Smooth muscle cell (in vitro differentiated cells): ENCODE data around the gene GADD45GIP1. TPM values are rescaled to one million over a fixed set of nuclear protein-coding genes. Genes with fewer than 3 reads are reported as not detected.

Experiments
- DNase-seq: peaks from one replicate; lab custom pipeline; 2025; ENCODE audit not compliant: unreplicated experiment; lab: John Stamatoyannopoulos, UW
- H2AFZ ChIP-seq: fragments of 200-600 bp; sonication (generic); 2 replicates; pipeline ENCODE4 v1.6.0; 2016; ENCODE audit warnings: antibody characterized with exemption, low read depth, mild to moderate bottlenecking
- H3F3A ChIP-seq: fragments of 200-600 bp; sonication (generic); 2 replicates; pipeline ENCODE4 v1.6.0; 2017; ENCODE audit warnings: antibody characterized with exemption, low read depth
- H3K27ac ChIP-seq: fragments of 200-600 bp; sonication (generic); 2 replicates; pipeline ENCODE4 v1.5.1; 2016; ENCODE audit warnings: low read depth, mild to moderate bottlenecking
- H3K27me3 ChIP-seq: fragments of 200-600 bp; sonication (generic); 2 replicates; pipeline ENCODE4 v1.6.1; 2016; ENCODE audit warnings: low read depth, mild to moderate bottlenecking
- H3K36me3 ChIP-seq: fragments of 200-600 bp; sonication (generic); 2 replicates; pipeline ENCODE4 v1.5.1; 2016; ENCODE audit warnings: low read depth
- H3K4me1 ChIP-seq: fragments of 200-600 bp; sonication (generic); 2 replicates; pipeline ENCODE4 v1.5.1; 2016; ENCODE audit warnings: low read depth
- H3K4me2 ChIP-seq: fragments of 200-600 bp; sonication (generic); 2 replicates; pipeline ENCODE4 v1.6.0; 2016; ENCODE audit warnings: mild to moderate bottlenecking
- H3K4me3 ChIP-seq: fragments of 200-600 bp; sonication (generic); 2 replicates; pipeline ENCODE4 v1.5.1; 2016; ENCODE audit warnings: mild to moderate bottlenecking
- H3K79me2 ChIP-seq: fragments of 200-600 bp; sonication (generic); 2 replicates; pipeline ENCODE4 v1.6.0; 2016; ENCODE audit warnings: low read depth, mild to moderate bottlenecking
- H3K9ac ChIP-seq: fragments of 200-600 bp; sonication (generic); 2 replicates; pipeline ENCODE4 v1.6.0; 2016; ENCODE audit warnings: low read depth
- H3K9me3 ChIP-seq: fragments of 200-600 bp; sonication (generic); replicated peaks from 2 replicates; pipeline ENCODE4 v1.5.1; 2016; ENCODE audit warnings: low read depth
- H4K20me1 ChIP-seq: fragments of 200-600 bp; sonication (generic); 2 replicates; pipeline ENCODE4 v1.6.0; 2016; ENCODE audit warnings: low read depth
- WGBS: methylation state at CpG from one replicate; pipeline ENCODE4 v1.1.7; 2016; ENCODE audit warnings: low lambda C conversion rate; 5-methylcytosine and 5-hydroxymethylcytosine counted together
- polyA plus RNA-seq: library from polyadenylated mRNA; unstranded; fragments of >200 nt; fragmentation: Nextera tagmentation; extraction: Ambion mirVana; gene quantifications from 2 replicates; pipeline ENCODE4 v1.2.1, GENCODE V29; 2016
- total RNA-seq: library from RNA; depleted of rRNA; stranded (reverse); fragments of >200 nt; gene quantifications from 2 replicates; pipeline ENCODE4 v1.2.3, GENCODE V29; 2014
- TF ChIP-seq, protein P1 (sequence below): fragments of 200-600 bp; sonication (generic); IDR thresholded peaks from 2 replicates; pipeline ENCODE4 v1.5.1; 2017; ENCODE audit warnings: borderline replicate concordance, mild to moderate bottlenecking, antibody characterized with exemption; ENCODE audit not compliant: insufficient read depth, poor library complexity, severe bottlenecking

The GADD45GIP1 gene
- total and polyA plus RNA-seq, 2 experiments from 2014 or later = 51.5 to 152 TPM

DNA sequence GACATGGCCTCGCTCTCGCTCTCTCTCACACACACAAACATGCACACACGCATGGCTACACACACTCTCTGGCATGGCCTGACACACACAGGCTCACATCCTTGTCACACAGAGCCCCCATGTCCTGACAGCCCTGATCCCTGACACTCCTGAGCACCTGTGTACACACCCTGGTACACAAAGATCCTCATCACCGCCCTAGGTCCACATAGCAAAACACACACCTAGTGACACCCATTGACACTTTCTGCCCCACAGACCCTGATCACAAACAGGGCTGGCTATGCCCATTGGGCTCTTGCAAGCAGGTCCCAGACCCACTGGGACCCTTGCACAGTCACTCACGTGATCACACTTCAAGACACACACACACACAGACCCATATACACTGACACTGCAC is 34.3 kb upstream of the GADD45GIP1 start:
- DNase-seq = no peak
- H3K9ac ChIP-seq = no peak overlapping the region
- H3K4me1 ChIP-seq = no peaks in the 10 kb centered on the region
- no peaks in the 10 kb centered on the region for H3K36me3 ChIP-seq
- H3K79me2 ChIP-seq = no peaks in the 10 kb centered on the region
- no peak overlapping the region for H3K4me3 ChIP-seq
- peaks cover 40% of the 10 kb centered on the region for H3K27me3 ChIP-seq
- no peaks in the 10 kb centered on the region for H4K20me1 ChIP-seq
- no peaks in the 10 kb centered on the region for H3F3A ChIP-seq
- H2AFZ ChIP-seq = no peak overlapping the region
- H3K9me3 ChIP-seq = no peaks in the 10 kb centered on the region
- 95% methylated on average over 5 of the region's 5 CpGs for WGBS
- H3K27ac ChIP-seq = no peak overlapping the region
- TF ChIP-seq, protein P1, sequence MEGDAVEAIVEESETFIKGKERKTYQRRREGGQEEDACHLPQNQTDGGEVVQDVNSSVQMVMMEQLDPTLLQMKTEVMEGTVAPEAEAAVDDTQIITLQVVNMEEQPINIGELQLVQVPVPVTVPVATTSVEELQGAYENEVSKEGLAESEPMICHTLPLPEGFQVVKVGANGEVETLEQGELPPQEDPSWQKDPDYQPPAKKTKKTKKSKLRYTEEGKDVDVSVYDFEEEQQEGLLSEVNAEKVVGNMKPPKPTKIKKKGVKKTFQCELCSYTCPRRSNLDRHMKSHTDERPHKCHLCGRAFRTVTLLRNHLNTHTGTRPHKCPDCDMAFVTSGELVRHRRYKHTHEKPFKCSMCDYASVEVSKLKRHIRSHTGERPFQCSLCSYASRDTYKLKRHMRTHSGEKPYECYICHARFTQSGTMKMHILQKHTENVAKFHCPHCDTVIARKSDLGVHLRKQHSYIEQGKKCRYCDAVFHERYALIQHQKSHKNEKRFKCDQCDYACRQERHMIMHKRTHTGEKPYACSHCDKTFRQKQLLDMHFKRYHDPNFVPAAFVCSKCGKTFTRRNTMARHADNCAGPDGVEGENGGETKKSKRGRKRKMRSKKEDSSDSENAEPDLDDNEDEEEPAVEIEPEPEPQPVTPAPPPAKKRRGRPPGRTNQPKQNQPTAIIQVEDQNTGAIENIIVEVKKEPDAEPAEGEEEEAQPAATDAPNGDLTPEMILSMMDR = no peak
- no peak overlapping the region for H3K4me2 ChIP-seq

DNA sequence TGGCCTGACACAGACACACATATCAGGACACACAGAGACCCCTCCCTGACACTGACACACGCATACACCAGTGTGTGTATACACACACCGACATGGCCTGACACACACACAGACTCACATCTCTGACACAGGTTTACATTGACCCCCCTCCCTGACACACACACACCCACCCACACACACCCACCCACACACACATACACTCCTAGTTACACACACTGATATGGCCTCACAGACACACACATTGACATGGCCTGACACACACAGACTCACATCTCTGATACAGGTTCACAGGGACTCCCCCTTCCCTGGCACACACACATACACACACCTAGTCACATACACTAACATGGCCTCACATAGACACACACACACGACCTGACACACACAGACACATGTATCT is 33.8 kb upstream of the GADD45GIP1 start:
- Histone ChIP-seq H3K9ac (no peak overlapping the region), H3K4me2 (no peak overlapping the region), H3K36me3 (no peaks in the 10 kb centered on the region), H3K27me3 (peaks cover 35% of the 10 kb centered on the region), H2AFZ (no peak overlapping the region), H3K79me2 (no peaks in the 10 kb centered on the region), H3K27ac (no peak overlapping the region), H3F3A (no peaks in the 10 kb centered on the region), H4K20me1 (no peaks in the 10 kb centered on the region), H3K9me3 (no peaks in the 10 kb centered on the region), H3K4me1 (no peaks in the 10 kb centered on the region), H3K4me3 (no peak overlapping the region)
- DNase-seq = no peak
- TF ChIP-seq, protein P1 = no peak
- WGBS = 70% methylated on average over 3 of the region's 3 CpGs

DNA sequence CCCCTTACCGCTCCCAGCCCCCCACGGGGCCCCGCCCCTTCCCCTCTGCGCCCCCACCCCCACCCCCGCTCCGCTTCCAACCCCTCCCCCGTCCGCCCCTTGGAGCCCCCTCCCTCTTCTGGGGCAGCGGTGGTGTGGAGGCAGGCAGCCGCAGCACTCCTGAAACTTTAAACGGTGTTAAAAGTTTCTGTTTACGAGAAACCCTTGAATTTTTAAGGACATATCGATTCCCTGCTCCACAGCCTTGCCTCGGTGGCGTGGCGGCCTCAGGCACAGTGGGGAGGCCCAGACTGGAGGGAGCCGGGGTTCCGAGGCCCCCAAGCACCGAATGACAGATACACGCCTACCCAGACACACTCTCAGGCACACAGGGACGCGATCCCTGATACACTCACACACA is 33.4 kb upstream of the GADD45GIP1 start:
- H3K27ac ChIP-seq = no peak overlapping the region
- DNase-seq = no peak
- H3K27me3 ChIP-seq = peaks cover 35% of the 10 kb centered on the region
- TF ChIP-seq, protein P1 = no peak
- H3K9me3 ChIP-seq = no peaks in the 10 kb centered on the region
- no peak overlapping the region for H3K4me3 ChIP-seq
- H3K4me1 ChIP-seq = no peaks in the 10 kb centered on the region
- no peaks in the 10 kb centered on the region for H4K20me1 ChIP-seq
- no peaks in the 10 kb centered on the region for H3K79me2 ChIP-seq
- no peaks in the 10 kb centered on the region for H3K36me3 ChIP-seq
- no peak overlapping the region for H2AFZ ChIP-seq
- 48% methylated on average over 19 of the region's 22 CpGs for WGBS
- no peaks in the 10 kb centered on the region for H3F3A ChIP-seq
- H3K9ac ChIP-seq = no peak overlapping the region
- H3K4me2 ChIP-seq = no peak overlapping the region

DNA sequence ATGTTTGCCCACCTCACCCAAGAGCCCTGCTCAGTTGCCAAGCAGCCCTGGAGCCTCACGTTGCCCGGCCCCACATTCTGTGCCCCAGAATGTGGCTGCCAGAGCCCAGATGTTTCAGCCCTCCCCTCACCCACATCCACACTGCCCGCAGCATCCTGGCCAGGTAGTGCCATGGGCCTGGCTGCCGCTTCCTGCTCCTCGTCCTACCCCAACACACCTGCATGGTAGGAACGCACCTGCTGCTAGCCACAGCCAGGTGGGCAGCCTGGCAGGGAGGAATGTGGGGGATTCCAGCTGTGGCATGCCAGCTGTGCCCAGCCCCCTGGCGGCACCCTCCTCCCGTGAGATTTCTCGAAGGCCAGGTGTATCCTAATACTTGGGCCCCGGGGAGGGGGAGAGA is 30.8 kb upstream of the GADD45GIP1 start:
- TF ChIP-seq, protein P1 = no peak
- Histone ChIP-seq H3K27me3 (peaks cover 21% of the 10 kb centered on the region), H2AFZ (no peak overlapping the region), H3K9ac (no peak overlapping the region), H3K4me1 (no peaks in the 10 kb centered on the region), H3K27ac (no peak overlapping the region), H3K79me2 (no peaks in the 10 kb centered on the region), H3K36me3 (no peaks in the 10 kb centered on the region), H3K4me3 (no peak overlapping the region), H3F3A (no peaks in the 10 kb centered on the region), H3K9me3 (no peaks in the 10 kb centered on the region), H3K4me2 (no peak overlapping the region), H4K20me1 (no peaks in the 10 kb centered on the region)
- DNase-seq = no peak
- WGBS = 80% methylated on average over 10 of the region's 10 CpGs
